ENCODE results near the gene PPM1E. TPM values are rescaled to one million over a fixed set of nuclear protein-coding genes. Genes with fewer than 3 reads are reported as not detected.
"Not testable (repeated sequence)": the region's sequence is repeated elsewhere in the genome, so short reads cannot be mapped to it uniquely, and the experiment has no call there.

PPM1E gene
- total RNA-seq, 1 experiment from 2014 or later, result 0.92 TPM

DNA sequence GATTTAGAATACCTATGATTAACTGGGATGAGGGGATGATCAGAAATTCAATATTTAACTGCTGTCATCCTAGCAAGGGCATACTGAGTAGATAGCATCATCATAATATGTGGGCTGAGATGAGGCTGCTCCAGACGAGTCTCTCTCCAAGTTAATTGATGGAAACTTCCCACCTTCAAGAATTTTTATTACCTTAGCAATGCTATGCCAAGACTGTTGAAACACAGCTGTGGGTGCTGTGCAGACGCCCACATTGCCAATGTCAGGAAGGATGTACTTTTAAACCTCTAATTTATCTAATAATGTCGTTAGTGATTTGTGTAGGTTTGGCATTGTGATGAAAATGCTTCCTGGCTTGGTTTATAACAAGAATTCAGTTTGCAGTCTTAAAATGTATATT lies 180.6 kb downstream of the PPM1E start:
- DNase-seq (ENCODE audit: extremely low read depth, low read depth), result no peak

DNA sequence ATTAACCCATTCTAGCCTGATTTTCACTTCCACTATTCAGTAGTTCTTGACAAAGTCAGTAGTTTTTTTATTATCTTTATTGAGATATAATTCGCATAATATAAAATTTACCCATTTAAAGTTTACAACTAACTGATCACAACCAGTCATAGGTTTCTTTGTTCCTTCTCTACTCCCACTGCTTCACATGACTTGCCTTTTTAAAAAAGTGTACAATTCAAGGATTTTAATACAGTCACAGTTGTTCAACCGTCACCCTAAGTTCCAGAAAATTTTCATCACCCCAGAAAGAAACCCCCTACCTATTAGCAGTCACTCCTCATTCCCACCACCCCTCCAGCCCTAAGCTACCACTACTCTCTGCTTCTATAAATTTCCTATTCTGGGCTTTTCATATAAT lies 188.5 kb downstream of the PPM1E start:
- DNase-seq (ENCODE audit: extremely low read depth, low read depth), result no peak

DNA sequence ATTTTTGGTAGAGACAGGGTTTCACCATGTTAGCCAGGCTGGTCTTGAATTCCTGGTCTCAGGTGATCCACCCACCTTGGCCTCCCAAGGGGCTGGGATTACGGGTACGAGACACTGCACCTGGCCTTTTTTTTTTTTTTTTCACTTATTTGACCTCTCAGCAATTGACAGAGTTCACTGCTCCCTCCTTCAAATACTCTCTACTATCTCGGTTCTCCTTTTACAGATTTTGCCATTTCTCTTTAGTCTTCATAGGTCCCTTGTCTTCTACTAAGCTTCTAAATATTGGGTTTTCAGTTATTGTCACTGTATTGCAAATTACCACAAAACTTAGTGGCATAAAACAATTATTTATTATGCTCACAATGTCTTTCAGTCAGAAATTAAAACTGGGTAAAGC lies 191.8 kb downstream of the PPM1E start:
- no peak for DNase-seq (ENCODE audit: extremely low read depth, low read depth)

DNA sequence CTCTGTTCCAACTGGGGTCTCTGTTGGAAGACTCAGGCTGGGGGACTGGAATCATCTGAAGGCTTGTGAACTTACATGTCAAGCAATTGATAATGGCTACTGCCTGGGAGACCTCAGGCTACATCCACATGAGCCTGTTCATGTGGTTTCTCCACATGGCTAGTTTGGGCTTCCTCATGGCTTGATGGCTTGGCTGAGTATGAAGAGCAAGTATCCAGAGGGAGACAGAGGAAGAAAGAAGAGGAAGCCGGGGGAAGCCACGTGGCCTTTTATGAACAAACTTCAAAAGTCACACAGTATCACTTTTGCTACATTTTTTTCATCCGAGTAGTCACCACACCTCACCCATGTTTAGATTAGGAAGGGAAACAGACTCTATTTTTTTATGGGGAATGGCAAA lies 192.2 kb downstream of the PPM1E start:
- DNase-seq (ENCODE audit: extremely low read depth, low read depth), result no peak

DNA sequence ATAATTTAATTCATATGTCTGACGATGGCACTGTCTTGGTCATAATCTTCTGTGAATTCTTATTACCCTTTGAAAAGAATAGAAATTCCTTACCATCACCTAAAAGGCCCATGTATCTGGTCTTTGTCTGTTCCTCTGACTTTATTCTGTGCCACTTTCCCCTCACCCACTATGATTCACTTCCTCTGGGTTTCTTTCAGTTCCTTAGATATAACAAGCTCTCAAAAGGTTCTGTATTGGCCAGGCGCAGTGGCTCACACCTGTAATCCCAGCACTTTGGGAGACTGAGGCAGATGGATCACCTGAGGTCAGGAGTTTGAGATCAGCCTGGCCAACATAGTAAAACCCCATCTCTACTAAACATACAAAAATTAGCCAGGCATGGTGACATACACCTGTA lies 198.7 kb downstream of the PPM1E start:
- not testable (repeated sequence) for DNase-seq (ENCODE audit: extremely low read depth, low read depth)

DNA sequence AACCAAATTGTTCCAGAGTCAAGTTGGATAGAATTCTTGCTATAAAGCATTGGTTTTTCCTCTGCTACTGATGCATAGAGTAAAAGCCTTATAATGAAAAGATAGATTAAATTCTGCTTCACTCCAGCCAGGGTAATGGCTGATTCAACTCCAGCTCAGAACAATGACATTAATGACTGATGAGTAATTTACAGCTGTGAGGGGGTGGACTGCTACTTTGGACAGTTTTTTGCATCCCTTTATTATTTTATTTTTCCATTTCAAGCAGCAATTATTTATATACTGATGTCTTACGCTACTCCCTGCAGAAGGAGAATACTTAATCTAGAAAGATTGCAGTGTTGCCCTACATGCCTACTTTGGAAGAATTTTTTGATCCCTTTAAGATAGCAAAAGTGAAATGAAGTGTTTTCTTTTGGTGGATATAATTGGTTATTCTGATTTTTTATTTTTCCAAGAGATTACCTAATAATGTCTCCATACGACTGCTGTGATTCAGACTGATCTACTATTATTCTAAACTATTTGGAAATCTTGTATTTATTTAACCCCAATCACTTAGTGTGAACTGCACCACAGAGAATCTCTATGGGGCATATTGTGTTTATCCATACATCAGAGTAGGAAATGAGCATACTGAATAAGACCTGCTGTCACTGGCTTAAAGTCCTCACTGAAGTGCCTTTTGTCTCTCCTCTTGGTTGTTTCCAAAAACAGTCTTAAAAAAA lies 201.5 kb downstream of the PPM1E start:
- DNase-seq (ENCODE audit: extremely low read depth, low read depth), result no peak

DNA sequence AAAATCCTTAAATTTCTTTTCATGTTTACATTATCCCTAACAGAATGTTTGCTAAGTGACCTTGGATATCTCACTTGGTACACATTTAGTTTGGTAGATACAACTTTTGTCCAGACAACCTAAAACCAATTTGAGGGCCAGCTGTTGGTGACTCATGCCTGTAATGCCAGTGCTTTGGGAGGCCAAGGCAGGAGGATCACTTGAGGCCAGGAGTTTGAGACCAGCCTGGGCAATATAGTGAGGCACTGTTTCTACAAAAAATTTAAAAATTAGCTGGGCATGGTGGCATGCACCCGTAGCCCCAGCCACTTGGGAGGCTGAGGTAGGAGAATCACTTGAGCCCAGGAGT lies 202.0 kb downstream of the PPM1E start:
- DNase-seq (ENCODE audit: extremely low read depth, low read depth), result not testable (repeated sequence)

DNA sequence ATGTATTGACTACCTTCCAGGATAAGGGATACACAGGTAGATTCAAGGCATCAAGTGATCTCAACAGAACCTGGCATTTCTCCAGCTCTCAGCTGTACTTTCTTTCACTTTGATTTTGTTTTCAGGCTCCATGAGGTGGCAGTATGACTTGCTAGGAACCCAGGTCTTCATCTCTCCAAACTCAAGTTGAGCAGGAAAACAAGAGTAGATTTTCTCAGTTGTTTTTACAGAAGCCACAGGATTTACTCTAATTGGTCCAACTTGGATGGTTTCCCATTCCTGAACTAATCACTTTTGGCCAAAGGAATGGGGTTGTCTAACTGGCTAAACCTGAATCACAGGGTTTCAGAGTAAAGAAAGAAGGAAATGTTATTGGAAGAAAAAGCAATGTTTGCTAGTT lies 204.4 kb downstream of the PPM1E start:
- peak; percentile 15 for DNase-seq (ENCODE audit: extremely low read depth, low read depth)

DNA sequence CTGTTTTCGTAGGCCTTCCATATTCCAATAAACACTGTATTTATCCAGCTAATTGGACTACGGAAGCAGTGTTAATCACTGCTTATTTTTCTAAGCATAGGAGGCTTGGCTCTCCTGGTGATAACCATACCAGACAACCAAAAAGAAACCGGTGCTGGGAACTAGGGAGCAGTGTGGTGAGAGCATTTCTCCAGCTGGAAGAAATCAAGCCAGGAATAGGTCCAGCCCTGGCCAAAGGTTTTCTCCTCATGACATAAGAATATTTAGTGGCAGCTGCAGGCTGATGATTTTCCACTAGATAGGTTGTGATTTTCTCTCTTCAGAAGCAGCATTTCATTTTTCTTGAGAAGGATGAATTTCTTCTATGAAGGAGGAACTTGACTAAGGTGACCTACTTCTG lies 209.6 kb downstream of the PPM1E start:
- DNase-seq (ENCODE audit: extremely low read depth, low read depth), result no peak

DNA sequence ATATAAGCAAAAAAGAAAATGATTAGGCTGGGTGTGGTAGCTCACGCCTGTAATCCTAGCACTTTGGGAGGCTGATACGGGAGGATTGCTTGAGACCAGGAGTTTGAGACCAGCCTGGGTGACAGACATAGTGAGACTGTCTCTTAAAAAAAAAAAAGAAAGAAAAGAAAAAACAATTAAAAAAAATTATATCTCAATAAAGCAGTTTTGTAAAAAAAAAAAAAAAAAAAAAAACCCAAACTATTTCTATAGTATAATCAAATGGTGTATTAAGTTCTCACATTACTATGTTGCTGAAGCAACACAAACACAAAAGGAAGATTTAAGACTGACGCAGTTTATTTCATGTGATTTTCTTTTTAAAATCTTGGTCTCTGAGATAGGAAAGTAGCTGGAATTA lies 210.6 kb downstream of the PPM1E start:
- no peak for DNase-seq (ENCODE audit: extremely low read depth, low read depth)

DNA sequence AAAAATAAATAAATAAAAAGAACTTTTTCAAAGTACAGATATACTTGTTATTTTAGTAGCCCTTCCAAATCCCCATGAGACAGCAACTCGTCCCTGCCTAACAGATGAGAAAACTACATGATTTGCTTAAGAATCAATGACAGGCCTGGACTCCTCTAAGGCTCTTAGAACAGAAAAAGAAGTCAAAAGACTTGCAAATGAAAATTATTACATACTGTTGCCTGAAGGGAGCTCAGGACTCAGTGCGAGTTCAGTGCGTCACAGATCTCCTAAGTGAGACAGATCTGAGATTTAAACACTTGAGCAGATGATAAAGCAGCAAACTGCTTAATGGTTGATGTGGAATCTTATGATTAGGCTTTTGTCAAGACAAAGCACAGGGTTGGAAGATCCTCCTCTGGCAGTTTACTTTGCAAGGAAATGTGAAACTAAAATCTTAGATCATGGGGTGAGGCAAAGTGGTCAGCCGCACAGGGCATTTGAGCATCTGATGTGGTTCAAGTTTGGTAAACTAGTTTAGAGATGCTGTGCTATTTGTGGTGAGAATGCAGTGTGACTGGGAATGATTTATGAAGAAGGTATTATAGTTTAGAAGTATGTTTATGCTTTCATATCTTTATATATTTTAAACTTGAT lies 212.9 kb downstream of the PPM1E start:
- DNase-seq (ENCODE audit: extremely low read depth, low read depth), result no peak

DNA sequence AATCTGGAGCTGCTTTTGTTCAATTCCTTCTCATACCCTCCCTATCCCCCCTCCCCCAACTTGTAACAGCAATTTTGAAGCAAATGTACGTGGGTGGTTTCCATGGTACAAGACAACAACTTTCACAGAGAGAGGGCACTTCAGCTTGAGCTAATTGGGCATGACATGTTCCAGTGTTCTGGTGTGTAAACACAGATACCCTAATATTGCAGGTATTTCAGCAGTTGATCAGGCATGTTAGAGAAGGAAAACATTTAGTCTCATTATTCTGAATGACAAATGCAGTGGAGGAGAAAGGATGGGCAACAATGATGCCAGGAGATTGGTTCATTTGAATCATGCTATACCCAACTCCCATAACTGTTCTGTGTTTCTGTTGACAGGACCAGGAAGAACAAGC lies 213.5 kb downstream of the PPM1E start:
- DNase-seq (ENCODE audit: extremely low read depth, low read depth), result no peak

DNA sequence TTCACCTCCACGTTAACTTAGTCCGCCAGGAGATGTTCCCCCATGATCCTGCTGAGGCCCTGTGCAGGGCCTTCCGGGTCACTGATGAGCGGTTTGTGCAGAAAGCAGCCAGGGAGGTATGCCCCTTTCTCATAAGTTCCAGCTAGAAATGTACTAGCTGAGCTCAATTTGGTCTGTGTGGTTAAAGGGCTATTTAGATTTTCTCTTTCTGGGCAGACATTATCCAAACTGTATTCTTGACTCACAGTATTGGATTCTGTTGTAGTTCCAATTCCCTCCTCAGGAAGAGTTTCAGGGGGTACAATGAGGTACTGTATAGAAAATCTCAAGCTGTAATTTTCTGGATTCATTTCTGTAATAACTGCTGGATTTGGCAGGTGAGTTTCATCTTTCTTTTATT lies 214.0 kb downstream of the PPM1E start:
- DNase-seq (ENCODE audit: extremely low read depth, low read depth), result no peak

DNA sequence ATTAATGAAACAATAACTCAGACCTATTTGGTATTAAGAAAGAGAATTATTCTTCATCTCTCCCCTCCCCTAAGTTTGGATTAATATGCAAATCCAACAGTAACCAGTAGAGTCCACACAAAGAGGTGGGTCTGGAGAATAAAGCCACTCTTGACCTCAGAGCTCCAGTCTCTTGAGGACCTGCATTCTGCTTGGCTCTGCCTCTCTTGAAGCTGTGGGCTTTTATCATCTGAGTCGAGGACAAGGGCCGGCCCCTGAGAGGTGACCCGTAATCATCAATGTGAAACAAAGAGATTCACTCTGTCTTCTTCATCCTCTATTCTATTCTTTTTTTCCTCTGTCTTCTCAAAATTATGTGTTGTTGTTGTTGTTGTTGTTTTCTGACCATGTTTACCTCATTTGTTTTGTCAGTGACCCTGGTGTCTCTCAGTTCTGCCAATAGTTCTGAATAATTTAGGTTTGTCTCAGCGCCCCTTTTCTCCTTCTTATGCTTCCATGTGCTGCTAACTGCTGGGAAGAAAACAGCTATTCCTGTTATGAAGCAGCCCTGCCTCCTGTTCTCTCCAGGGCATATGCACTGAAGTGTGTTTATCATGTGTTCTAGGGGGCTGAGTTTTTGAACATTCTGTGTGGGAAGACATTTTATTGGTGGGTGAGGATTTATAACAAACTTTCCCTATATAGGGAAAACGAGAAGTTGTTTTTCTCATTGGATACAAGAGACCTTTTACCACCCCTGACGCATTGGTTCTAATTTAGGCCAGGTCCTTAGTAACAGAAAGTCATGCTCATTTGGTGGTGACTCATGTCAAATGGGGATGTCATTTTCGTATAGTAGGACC lies 215.2 kb downstream of the PPM1E start:
- no peak for DNase-seq (ENCODE audit: extremely low read depth, low read depth)

DNA sequence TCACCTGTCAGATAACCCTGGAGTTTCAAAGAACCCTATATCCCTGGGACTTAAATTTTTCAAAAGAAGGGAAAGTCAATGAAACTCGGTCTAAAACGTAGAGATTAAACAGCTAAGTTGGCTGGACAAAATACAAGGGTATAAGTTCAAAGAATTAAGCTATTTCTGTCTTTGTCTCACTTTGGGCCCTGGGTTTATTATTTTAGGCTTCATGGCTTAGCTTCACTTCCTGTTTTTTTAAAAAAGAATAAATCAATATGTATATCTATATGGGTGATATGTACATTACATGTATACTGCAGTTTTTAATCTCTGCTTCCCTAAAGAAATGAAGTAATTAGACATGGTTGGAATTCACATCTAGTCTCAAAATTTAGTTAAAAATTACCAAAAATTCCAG lies 218.7 kb downstream of the PPM1E start:
- no peak for DNase-seq (ENCODE audit: extremely low read depth, low read depth)

DNA sequence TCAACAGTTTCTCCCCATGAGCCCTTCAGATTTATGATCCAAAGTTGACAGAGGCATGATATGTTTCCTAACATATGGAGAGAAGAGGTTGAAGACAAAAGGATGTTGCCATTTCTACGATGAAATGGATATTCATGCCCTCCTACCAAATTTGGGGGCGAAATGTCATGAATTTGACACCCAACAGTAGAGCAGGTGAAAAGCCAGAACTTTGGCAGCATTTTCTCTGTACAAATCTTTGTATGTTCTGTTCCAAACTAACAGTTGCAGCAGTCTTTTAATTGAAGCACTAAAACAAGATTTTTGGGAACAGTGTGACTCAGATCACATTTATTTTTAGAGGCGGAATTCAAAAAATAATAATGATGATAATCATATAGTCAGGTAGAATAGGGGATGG lies 220.9 kb downstream of the PPM1E start:
- DNase-seq (ENCODE audit: extremely low read depth, low read depth), result no peak

DNA sequence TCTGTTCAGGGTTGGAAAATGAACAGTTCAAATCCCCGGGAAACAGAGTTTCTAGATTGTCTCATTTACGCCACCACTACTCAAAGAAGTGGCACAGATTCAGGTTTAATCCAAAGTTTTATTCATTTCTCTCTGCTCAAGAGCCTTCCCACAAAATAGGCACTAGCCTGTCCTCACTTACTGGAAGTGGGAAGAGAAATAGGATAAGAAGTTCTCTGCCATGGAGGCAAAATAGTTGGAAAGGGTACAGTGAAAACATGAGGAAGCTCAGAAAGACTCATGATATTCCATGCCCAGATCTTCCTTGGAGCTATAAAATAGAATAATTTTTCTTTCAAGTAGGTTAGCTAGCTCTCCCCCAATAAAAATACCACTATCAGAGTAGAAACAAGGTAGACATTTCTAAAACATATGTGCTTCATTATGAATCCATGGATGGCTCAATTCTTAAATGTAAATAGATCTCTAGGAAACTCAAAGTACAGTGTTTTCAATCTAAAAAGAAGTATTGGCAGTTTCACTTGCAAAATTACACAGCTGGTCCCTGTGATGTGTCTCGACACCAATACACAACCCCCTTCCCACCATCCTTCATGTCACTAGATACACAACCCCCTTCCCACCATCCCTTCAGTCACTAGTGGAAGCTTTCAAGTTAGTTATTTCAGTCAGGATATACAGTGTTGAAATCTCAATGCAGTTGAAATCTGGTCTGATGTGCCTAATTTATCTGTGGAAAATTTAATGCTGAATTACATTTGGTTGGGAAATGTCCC lies 225.2 kb downstream of the PPM1E start:
- DNase-seq (ENCODE audit: extremely low read depth, low read depth), result no peak

DNA sequence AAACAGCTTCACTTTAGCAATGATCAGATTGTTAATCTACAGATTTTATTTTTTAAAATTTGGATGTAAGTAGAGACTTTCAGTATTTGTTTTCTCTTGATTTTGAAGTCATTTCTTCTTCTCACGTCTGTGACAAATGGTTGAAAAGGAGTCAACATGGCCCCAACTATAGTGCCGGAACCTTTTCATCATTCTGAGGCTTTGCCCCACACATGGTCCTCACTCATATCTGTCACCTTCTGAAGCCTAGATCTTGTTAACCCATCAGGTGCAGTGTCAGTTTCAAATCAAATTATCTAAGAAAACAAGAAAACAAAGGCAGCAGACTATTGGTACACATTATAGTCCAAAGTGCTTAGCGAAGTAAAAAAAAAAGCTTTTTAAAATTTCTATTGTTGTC lies 227.0 kb downstream of the PPM1E start:
- DNase-seq (ENCODE audit: extremely low read depth, low read depth), result no peak

DNA sequence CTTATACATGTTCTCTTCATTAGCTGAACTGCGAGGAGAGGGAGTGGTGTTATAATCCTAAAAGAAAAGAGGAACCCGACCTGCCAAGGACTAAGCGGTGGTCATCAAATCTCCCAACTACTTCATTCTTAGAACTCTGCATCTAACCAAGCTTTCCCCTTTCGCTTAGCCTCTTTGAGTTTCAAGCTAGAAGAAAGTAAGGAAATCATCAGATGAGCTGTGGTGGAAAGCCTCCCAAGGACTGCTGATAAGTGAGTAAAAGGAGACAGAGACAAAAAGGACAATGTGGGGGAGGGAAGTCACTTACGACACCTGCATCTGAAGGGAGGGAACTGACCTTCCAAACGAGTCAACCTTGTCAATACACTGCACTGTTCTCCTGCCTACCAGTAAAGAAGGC lies 229.7 kb downstream of the PPM1E start:
- DNase-seq (ENCODE audit: extremely low read depth, low read depth), result no peak

DNA sequence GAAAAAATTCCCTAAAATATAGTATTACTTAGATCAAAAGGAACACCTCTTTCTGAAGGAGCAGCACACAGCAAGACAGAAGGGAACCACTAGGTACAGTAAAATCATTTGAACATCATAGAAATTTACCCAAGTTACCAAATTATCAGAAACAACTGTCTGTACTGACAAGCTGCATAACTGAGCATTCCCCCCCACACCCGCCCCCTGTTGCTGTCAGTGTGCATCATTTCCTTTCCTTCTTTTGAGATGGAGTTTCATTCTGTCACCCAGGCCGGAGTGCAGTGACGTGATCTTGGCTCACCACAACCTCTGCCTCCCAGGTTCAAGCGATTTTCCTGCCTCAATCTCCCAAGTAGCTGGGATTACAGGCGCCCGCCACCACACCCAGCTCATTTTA lies 230.3 kb downstream of the PPM1E start:
- DNase-seq (ENCODE audit: extremely low read depth, low read depth), result no peak

DNA sequence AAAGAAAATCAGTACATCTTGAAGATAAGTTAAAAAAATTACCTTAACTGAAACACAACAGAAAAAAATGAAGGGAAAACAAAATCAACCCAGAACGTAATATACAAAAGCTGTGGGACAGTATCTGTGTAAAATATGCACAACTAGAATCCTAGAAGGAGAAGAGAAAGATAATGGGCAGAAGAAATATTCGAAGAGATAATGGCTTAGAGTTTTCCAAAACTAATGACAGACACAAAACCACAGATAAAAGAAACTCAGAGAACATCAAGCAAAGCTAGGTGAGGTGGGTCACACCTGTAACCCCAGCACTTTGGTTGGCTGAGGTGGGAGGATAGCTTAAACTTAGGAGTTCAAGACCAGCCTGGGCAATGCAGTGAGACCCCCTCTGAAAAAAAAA lies 234.0 kb downstream of the PPM1E start:
- DNase-seq (ENCODE audit: extremely low read depth, low read depth), result no peak

All from NCI-H460 (cell line).